ENCODE results near the gene PRTFDC1. TPM values are rescaled to one million over a fixed set of nuclear protein-coding genes. Genes with fewer than 3 reads are reported as not detected.
A peak's percentile ranks its signal among the peaks of the same experiment; 100 is the strongest.

The PRTFDC1 gene
- total RNA-seq, 4 donors from 2014 or later, result 3.0 to 8.3 (median 4.3) TPM

DNA sequence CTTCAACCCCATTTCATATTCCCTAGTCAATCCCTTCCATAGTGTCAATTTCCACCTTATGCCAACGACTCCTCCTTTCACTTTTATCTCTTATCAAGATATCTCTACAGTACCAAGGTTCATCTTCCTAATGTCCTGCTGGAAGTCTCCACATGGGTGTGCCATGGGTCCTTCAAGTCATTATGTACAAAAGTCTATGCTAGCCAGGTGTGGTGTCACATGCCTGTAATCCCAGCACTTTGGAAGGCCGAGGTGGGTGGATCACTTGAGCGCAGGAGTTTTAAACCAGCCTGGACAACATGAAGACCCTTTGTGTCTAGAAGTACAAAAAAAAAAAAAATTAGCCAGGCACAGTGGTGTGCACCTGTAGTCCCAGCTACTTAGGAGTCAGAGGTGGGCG, 47.6 kb downstream of the PRTFDC1 start:
- Histone ChIP-seq H3K9me3 (no peaks in the 10 kb centered on the region), H3K27ac (replicated peaks in 1 of 4) (no peak overlapping the region), H3K4me1 (peaks cover 10 to 21% (median 16%) of the 10 kb centered on the region in 4 donors), H3K4me3 (no peak overlapping the region), H3K36me3 (no peaks in the 10 kb centered on the region), H3K27me3 (no peaks in the 10 kb centered on the region)
- TF ChIP-seq EP300 (IDR thresholded peaks at IDR 0.05) (no peak), POLR2A (IDR thresholded peaks at IDR 0.05; ENCODE audit: low read depth) (no peak), CTCF (IDR thresholded peaks at IDR 0.05) (no peak), POLR2AphosphoS5 (IDR thresholded peaks at IDR 0.05) (no peak)
- no peak for DNase-seq (ENCODE audit: extremely low spot score)
- WGBS, result 92% methylated on average over 4 of the region's 4 CpGs
- intact Hi-C loops (cut with DNase I), result no loop called here

GRCh38 chr10:24902400-24902728, 50.0 kb downstream of the PRTFDC1 start:
- 61% methylated on average over 1 of the region's 1 CpG for WGBS
- Histone ChIP-seq H3K9me3 (no peaks in the 10 kb centered on the region), H3K4me1 (peaks cover 10 to 21% (median 16%) of the 10 kb centered on the region in 4 donors), H3K36me3 (no peaks in the 10 kb centered on the region), H3K27ac (replicated peaks in 1 of 4) (no peak overlapping the region), H3K4me3 (no peak overlapping the region), H3K27me3 (no peaks in the 10 kb centered on the region)
- DNase-seq (ENCODE audit: extremely low spot score), result no peak
- TF ChIP-seq POLR2A (IDR thresholded peaks at IDR 0.05; ENCODE audit: low read depth) (no peak), EP300 (IDR thresholded peaks at IDR 0.05) (no peak)
- intact Hi-C loops (cut with DNase I), result no loop called here

DNA sequence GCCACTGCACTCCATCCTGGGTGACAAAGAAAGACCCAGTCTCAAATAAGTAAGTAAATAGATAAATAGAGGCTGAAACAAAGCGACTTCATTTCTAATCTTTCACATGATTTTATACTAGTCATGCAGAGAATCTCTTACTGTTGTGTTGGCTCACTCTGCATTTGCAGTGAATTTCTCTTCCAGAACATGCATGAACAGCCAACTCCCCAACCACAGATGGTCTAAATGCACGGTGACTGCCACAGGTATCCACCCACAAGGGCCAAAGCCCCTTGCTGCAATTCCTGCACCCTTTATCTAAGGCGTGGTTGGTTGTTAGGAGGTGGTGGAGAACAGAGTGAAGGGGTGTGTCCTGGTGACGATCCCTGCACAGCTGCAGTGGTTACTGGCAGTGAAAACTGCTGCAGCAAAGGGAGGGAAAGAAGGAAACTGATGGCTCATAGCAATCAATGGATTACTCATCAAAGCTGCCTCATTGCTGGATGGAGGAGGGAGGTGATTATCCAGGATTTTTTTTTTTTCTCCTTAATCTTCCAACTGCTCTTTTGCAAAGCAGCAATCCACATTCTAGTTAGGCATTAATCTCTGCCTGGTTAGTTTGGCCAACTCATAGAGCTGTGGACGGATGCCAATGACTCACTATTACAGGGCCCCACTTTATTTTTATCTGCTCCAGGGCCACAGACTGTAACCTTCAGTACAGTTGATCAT, 50.6 kb downstream of the PRTFDC1 start:
- no peak for TF ChIP-seq EP300 (IDR thresholded peaks at IDR 0.05)
- TF ChIP-seq POLR2AphosphoS5 (IDR thresholded peaks at IDR 0.05), result peak; percentile 19 to 38
- no peaks in the 10 kb centered on the region for H3K27me3 ChIP-seq
- intact Hi-C loops (cut with DNase I), result no loop called here
- no peaks in the 10 kb centered on the region for H3K9me3 ChIP-seq
- WGBS, result 28% methylated on average over 5 of the region's 5 CpGs
- H3K27ac ChIP-seq (replicated peaks in 1 of 4), result peak overlapping the region in 2 of 4 donors; percentile 4 to 20
- peaks cover 10 to 21% (median 16%) of the 10 kb centered on the region in 4 donors for H3K4me1 ChIP-seq
- no peaks in the 10 kb centered on the region for H3K36me3 ChIP-seq
- no peak for DNase-seq (ENCODE audit: extremely low spot score)
- H3K4me3 ChIP-seq, result no peak overlapping the region

- Histone ChIP-seq H3K4me1 (peaks cover 10 to 21% (median 16%) of the 10 kb centered on the region in 4 donors), H3K36me3 (no peaks in the 10 kb centered on the region), H3K27ac (replicated peaks in 1 of 4) (peak overlapping the region in 2 of 4 donors; percentile 4 to 20), H3K27me3 (no peaks in the 10 kb centered on the region), H3K4me3 (no peak overlapping the region), H3K9me3 (no peaks in the 10 kb centered on the region)
- intact Hi-C loops (cut with DNase I), result no loop called here
- no peak for DNase-seq (ENCODE audit: extremely low spot score)
- WGBS, result 74% methylated on average over 7 of the region's 7 CpGs
- TF ChIP-seq CTCF (IDR thresholded peaks at IDR 0.05), result no peak
- TF ChIP-seq POLR2AphosphoS5 (IDR thresholded peaks at IDR 0.05), result no peak
- TF ChIP-seq EP300 (IDR thresholded peaks at IDR 0.05), result no peak
- TF ChIP-seq POLR2A (IDR thresholded peaks at IDR 0.05; ENCODE audit: low read depth), result no peak
Measured at GRCh38 chr10:24900888-24901685, 51.3 kb downstream of the PRTFDC1 start.

- H3K9me3 ChIP-seq, result no peaks in the 10 kb centered on the region
- no peaks in the 10 kb centered on the region for H3K36me3 ChIP-seq
- no peak overlapping the region for H3K27ac ChIP-seq (replicated peaks in 1 of 4)
- DNase-seq (ENCODE audit: extremely low spot score), result no peak
- intact Hi-C loops (cut with DNase I), result no loop called here
- no peak overlapping the region for H3K4me3 ChIP-seq
- H3K4me1 ChIP-seq, result peaks cover 10 to 21% (median 16%) of the 10 kb centered on the region in 4 donors
- no peaks in the 10 kb centered on the region for H3K27me3 ChIP-seq
- TF ChIP-seq POLR2AphosphoS5 (IDR thresholded peaks at IDR 0.05) (no peak), EP300 (IDR thresholded peaks at IDR 0.05) (no peak), POLR2A (IDR thresholded peaks at IDR 0.05; ENCODE audit: low read depth) (no peak), CTCF (IDR thresholded peaks at IDR 0.05) (no peak)
- WGBS, result 88% methylated on average over 2 of the region's 2 CpGs
Measured at GRCh38 chr10:24899571-24899970, 52.8 kb downstream of the PRTFDC1 start.

All from esophagus muscularis mucosa (tissue), 4 donors.